K562 (cell line): ENCODE measurements around the gene ARHGAP18. TPM values are rescaled to one million over a fixed set of nuclear protein-coding genes. Genes with fewer than 3 reads are reported as not detected.

Experiments used
- BRD4 ChIP-seq: fragments of 200-600 bp; sonication (generic); IDR thresholded peaks from 2 replicates; pipeline ENCODE4 v1.6.1; 2017; ENCODE audit warnings: inconsistent platforms
- C11orf30 ChIP-seq: fragments of 450-650 bp; IDR thresholded peaks from 2 replicates; pipeline ENCODE4 v1.6.1; 2016; ENCODE audit warnings: low read depth, mild to moderate bottlenecking
- CBFA2T2 ChIP-seq: fragments of 450-650 bp; conservative IDR thresholded peaks from 2 replicates; pipeline ENCODE4 v1.6.1; 2017; ENCODE audit warnings: mild to moderate bottlenecking
- CC2D1A ChIP-seq: fragments of 450-650 bp; IDR thresholded peaks from 2 replicates; pipeline ENCODE4 v1.6.1; 2017; ENCODE audit warnings: mild to moderate bottlenecking
- DPF2 ChIP-seq: fragments of 450-650 bp; IDR thresholded peaks from 2 replicates; pipeline ENCODE4 v1.6.1; 2016
- EHMT2 ChIP-seq: fragments of 450-650 bp; IDR thresholded peaks from 2 replicates; pipeline ENCODE4 v1.6.1; 2018; ENCODE audit warnings: antibody characterized with exemption
- EP400 ChIP-seq: fragments of 450-650 bp; IDR thresholded peaks from 2 replicates; pipeline ENCODE4 v1.6.1; 2017; ENCODE audit warnings: antibody characterized with exemption, mild to moderate bottlenecking, moderate library complexity
- FOXJ2 ChIP-seq: fragments of 200-800 bp; sonication (Bioruptor generic); IDR thresholded peaks from 2 replicates; pipeline ENCODE4 v1.6.1; 2016; ENCODE audit warnings: missing genetic modification characterization, missing compliant biosample characterization
- PYGO2 ChIP-seq: fragments of 450-650 bp; IDR thresholded peaks from 2 replicates; pipeline ENCODE4 v1.6.1; 2016; ENCODE audit warnings: mild to moderate bottlenecking, missing genetic modification characterization, moderate library complexity, missing compliant biosample characterization
- RBM34 ChIP-seq: fragments of 200-400 bp; formaldehyde crosslinking; IDR thresholded peaks from 2 replicates; pipeline ENCODE4 v1.6.1; 2018; ENCODE audit warnings: low read length, borderline replicate concordance; ENCODE audit not compliant: insufficient read depth
- ZNF239 ChIP-seq: fragments of 250-450 bp; sonication (Bioruptor Pico); IDR thresholded peaks from 2 replicates; pipeline ENCODE4 v1.4.0; 2020; ENCODE audit warnings: mild to moderate bottlenecking
- ZNF431 ChIP-seq: sonication (generic); formaldehyde crosslinking; IDR thresholded peaks from 2 replicates; pipeline ENCODE4 v1.8.0; 2022; ENCODE audit warnings: mild to moderate bottlenecking, missing genetic modification reagents
- polyA plus RNA-seq, 8 experiments: library from polyadenylated mRNA; depleted of rRNA in 4 of 8; stranded (reverse) in 5 of 8; unstranded in 3 of 8; fragments of >200 nt; fragmentation: Nextera tagmentation in 2 of 8; fragmentation: Illumina TruSeq in 1 of 8; extraction: Ambion mirVana in 2 of 8; extraction: Trizol in 1 of 8; gene quantifications; 2 replicates each; pipeline versions ENCODE4 v1.2.1 to v1.2.3, GENCODE V29; 2011 to 2014; ENCODE audit warnings: inconsistent platforms in 1 of 8, missing spikeins in 1 of 8
- total RNA-seq, 7 experiments: library from RNA; depleted of rRNA in 6 of 7; stranded (reverse); fragments of >200 nt in 6 of 7; fragmentation: Illumina TruSeq in 2 of 7; extraction: Trizol in 2 of 7; gene quantifications; 2 replicates each; pipeline versions ENCODE4 v1.2.1 to v1.2.3, GENCODE V29; 2011 to 2021; ENCODE audit warnings: low replicate concordance in 1 of 7
- TF ChIP-seq, protein P1 (sequence below): sonication (generic); formaldehyde crosslinking; IDR thresholded peaks from 2 replicates; pipeline ENCODE4 v1.8.1; 2023; ENCODE audit warnings: mild to moderate bottlenecking, missing genetic modification reagents, moderate library complexity
- TF ChIP-seq, protein P2 (sequence below): fragments of 450-650 bp; IDR thresholded peaks from 2 replicates; pipeline ENCODE4 v1.6.1; 2016; ENCODE audit warnings: mild to moderate bottlenecking, moderate library complexity
- TF ChIP-seq, protein P3 (sequence below): fragments of 450-650 bp; IDR thresholded peaks from 2 replicates; pipeline ENCODE4 v1.7.1; 2018; ENCODE audit warnings: mild to moderate bottlenecking, low read depth; ENCODE audit not compliant: partially characterized antibody

The ARHGAP18 gene
- total and polyA plus RNA-seq, 9 of the 15 experiments (the other 6 are each of a cell fraction or from before 2014, with no cell fraction given): 13.3 to 29.7 (median 21.1) TPM

DNA sequence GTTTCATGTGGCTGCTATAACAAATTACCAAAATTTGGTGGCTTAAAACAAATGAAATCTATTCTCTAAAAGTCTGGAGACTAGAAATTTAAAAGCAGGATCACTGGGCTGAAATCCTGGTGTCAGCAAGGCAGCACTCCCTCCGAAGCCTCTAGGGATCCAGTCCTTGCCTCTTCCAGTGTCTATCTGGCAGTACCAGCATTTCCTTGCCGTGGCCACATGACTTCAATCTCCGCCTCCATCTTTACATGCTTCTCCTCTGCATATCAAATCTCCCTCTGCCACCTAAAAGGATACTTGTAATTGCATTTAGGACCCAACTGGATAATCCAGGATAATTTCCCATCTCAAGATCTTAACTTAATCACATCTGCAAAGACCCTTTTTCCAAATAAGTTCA lies 30.2 kb downstream of the ARHGAP18 start (continued):
- TF ChIP-seq PYGO2 (no peak), ZNF239 (CRISPR knock-in tag) (no peak), EHMT2 (no peak), CC2D1A (no peak), C11orf30 (no peak), RBM34 (no peak), ZNF431 (no peak), FOXJ2 (0 out of 2 replicates have a peak, but pooled peaks have one; percentile 50), DPF2 (peak; percentile 73), CBFA2T2 (peak; percentile 66), BRD4 (no peak), EP400 (peak; percentile 40)
- TF ChIP-seq, protein P1, sequence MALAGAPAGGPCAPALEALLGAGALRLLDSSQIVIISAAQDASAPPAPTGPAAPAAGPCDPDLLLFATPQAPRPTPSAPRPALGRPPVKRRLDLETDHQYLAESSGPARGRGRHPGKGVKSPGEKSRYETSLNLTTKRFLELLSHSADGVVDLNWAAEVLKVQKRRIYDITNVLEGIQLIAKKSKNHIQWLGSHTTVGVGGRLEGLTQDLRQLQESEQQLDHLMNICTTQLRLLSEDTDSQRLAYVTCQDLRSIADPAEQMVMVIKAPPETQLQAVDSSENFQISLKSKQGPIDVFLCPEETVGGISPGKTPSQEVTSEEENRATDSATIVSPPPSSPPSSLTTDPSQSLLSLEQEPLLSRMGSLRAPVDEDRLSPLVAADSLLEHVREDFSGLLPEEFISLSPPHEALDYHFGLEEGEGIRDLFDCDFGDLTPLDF (CRISPR knock-in tag): no peak
- TF ChIP-seq, protein P2, sequence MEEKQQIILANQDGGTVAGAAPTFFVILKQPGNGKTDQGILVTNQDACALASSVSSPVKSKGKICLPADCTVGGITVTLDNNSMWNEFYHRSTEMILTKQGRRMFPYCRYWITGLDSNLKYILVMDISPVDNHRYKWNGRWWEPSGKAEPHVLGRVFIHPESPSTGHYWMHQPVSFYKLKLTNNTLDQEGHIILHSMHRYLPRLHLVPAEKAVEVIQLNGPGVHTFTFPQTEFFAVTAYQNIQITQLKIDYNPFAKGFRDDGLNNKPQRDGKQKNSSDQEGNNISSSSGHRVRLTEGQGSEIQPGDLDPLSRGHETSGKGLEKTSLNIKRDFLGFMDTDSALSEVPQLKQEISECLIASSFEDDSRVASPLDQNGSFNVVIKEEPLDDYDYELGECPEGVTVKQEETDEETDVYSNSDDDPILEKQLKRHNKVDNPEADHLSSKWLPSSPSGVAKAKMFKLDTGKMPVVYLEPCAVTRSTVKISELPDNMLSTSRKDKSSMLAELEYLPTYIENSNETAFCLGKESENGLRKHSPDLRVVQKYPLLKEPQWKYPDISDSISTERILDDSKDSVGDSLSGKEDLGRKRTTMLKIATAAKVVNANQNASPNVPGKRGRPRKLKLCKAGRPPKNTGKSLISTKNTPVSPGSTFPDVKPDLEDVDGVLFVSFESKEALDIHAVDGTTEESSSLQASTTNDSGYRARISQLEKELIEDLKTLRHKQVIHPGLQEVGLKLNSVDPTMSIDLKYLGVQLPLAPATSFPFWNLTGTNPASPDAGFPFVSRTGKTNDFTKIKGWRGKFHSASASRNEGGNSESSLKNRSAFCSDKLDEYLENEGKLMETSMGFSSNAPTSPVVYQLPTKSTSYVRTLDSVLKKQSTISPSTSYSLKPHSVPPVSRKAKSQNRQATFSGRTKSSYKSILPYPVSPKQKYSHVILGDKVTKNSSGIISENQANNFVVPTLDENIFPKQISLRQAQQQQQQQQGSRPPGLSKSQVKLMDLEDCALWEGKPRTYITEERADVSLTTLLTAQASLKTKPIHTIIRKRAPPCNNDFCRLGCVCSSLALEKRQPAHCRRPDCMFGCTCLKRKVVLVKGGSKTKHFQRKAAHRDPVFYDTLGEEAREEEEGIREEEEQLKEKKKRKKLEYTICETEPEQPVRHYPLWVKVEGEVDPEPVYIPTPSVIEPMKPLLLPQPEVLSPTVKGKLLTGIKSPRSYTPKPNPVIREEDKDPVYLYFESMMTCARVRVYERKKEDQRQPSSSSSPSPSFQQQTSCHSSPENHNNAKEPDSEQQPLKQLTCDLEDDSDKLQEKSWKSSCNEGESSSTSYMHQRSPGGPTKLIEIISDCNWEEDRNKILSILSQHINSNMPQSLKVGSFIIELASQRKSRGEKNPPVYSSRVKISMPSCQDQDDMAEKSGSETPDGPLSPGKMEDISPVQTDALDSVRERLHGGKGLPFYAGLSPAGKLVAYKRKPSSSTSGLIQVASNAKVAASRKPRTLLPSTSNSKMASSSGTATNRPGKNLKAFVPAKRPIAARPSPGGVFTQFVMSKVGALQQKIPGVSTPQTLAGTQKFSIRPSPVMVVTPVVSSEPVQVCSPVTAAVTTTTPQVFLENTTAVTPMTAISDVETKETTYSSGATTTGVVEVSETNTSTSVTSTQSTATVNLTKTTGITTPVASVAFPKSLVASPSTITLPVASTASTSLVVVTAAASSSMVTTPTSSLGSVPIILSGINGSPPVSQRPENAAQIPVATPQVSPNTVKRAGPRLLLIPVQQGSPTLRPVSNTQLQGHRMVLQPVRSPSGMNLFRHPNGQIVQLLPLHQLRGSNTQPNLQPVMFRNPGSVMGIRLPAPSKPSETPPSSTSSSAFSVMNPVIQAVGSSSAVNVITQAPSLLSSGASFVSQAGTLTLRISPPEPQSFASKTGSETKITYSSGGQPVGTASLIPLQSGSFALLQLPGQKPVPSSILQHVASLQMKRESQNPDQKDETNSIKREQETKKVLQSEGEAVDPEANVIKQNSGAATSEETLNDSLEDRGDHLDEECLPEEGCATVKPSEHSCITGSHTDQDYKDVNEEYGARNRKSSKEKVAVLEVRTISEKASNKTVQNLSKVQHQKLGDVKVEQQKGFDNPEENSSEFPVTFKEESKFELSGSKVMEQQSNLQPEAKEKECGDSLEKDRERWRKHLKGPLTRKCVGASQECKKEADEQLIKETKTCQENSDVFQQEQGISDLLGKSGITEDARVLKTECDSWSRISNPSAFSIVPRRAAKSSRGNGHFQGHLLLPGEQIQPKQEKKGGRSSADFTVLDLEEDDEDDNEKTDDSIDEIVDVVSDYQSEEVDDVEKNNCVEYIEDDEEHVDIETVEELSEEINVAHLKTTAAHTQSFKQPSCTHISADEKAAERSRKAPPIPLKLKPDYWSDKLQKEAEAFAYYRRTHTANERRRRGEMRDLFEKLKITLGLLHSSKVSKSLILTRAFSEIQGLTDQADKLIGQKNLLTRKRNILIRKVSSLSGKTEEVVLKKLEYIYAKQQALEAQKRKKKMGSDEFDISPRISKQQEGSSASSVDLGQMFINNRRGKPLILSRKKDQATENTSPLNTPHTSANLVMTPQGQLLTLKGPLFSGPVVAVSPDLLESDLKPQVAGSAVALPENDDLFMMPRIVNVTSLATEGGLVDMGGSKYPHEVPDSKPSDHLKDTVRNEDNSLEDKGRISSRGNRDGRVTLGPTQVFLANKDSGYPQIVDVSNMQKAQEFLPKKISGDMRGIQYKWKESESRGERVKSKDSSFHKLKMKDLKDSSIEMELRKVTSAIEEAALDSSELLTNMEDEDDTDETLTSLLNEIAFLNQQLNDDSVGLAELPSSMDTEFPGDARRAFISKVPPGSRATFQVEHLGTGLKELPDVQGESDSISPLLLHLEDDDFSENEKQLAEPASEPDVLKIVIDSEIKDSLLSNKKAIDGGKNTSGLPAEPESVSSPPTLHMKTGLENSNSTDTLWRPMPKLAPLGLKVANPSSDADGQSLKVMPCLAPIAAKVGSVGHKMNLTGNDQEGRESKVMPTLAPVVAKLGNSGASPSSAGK: peak; percentile 48
- TF ChIP-seq, protein P3, sequence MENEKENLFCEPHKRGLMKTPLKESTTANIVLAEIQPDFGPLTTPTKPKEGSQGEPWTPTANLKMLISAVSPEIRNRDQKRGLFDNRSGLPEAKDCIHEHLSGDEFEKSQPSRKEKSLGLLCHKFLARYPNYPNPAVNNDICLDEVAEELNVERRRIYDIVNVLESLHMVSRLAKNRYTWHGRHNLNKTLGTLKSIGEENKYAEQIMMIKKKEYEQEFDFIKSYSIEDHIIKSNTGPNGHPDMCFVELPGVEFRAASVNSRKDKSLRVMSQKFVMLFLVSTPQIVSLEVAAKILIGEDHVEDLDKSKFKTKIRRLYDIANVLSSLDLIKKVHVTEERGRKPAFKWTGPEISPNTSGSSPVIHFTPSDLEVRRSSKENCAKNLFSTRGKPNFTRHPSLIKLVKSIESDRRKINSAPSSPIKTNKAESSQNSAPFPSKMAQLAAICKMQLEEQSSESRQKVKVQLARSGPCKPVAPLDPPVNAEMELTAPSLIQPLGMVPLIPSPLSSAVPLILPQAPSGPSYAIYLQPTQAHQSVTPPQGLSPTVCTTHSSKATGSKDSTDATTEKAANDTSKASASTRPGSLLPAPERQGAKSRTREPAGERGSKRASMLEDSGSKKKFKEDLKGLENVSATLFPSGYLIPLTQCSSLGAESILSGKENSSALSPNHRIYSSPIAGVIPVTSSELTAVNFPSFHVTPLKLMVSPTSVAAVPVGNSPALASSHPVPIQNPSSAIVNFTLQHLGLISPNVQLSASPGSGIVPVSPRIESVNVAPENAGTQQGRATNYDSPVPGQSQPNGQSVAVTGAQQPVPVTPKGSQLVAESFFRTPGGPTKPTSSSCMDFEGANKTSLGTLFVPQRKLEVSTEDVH: no peak
